GM13976 (cell line): ENCODE measurements around the gene SMIM20.

Experiments
- DNase-seq: peaks from one replicate; pipeline ENCODE4 v3.0.0; 2012; ENCODE audit warnings: low spot score
- in situ Hi-C: fragments of 300-500 bp; cut with MboI; formaldehyde crosslinking; loops from one replicate; pipeline ENCODE4 v1.12.0; 2022; ENCODE audit warnings: low sequenced_read_pairs, mixed read lengths, inconsistent platforms; ENCODE audit not compliant: unreplicated experiment
- TF ChIP-seq, protein P1 (sequence below): IDR thresholded peaks from 2 replicates; pipeline ENCODE4 v1.5.1; 2012; ENCODE audit warnings: borderline replicate concordance, mild to moderate bottlenecking; ENCODE audit not compliant: insufficient read depth; ENCODE audit errors: extremely low read depth, missing control alignments, control extremely low read depth

The SMIM20 gene

DNA sequence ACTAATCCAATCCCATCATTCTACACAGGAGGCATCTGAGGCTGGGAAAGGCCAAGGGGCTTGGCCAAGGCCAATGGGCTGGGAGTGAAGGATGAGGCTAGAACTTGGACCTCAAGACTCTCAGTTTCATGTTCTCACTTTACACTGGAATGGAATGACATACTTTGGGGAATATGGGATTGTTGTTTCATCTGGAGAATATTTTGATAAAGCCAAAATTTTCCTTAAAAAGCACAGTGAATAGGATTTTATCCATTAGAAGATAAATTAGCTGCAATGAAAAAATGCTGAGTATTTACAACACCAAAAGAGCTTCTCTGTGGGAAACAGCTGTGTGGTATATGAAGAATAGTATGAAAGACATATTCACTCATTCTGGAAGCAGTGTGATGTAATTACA, 29.3 kb downstream of the SMIM20 start:
- TF ChIP-seq, protein P1, sequence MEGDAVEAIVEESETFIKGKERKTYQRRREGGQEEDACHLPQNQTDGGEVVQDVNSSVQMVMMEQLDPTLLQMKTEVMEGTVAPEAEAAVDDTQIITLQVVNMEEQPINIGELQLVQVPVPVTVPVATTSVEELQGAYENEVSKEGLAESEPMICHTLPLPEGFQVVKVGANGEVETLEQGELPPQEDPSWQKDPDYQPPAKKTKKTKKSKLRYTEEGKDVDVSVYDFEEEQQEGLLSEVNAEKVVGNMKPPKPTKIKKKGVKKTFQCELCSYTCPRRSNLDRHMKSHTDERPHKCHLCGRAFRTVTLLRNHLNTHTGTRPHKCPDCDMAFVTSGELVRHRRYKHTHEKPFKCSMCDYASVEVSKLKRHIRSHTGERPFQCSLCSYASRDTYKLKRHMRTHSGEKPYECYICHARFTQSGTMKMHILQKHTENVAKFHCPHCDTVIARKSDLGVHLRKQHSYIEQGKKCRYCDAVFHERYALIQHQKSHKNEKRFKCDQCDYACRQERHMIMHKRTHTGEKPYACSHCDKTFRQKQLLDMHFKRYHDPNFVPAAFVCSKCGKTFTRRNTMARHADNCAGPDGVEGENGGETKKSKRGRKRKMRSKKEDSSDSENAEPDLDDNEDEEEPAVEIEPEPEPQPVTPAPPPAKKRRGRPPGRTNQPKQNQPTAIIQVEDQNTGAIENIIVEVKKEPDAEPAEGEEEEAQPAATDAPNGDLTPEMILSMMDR = no peak
- in situ Hi-C loops = no loop called here
- no peak for DNase-seq

DNA sequence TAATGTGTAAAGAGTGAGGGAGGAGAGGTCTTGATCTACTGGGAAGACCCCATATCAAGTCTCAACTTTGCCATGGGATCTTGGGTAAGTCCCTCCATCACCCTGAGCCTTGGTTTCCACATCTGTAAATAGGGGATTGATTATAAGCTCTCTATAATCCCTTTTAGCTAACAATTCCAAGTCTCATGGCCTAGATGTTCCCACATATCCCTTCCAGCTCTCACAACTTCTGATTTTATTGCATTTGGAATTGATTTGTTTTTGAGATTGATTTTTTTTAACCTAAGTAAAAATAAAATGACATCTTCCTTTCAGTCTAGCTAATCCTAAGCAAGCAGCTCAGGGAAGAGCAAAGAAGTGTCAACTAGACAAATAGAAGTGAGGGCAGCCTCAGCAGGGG, 29.8 kb downstream of the SMIM20 start:
- in situ Hi-C loops = no loop called here
- no peak for DNase-seq
- TF ChIP-seq, protein P1 = no peak

DNA sequence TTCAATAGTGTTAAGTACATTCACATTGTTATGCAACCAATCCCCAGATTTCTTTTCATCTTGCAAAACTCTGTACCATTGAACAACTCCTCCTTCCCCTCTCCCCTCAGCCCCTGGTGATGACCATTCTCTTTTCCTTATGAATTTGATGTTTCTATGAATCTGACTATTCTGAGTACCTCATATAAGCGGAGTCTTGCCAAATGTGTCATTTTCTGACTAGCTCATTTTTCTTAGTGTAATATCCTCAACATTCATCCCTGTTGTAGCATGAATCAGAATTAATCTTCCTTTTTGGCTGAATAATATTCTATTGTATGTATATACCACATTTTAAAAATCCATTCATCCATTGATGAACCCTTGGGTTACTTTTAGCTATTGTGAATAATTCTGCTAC, 34.0 kb downstream of the SMIM20 start:
- TF ChIP-seq, protein P1 = no peak
- no peak for DNase-seq

DNA sequence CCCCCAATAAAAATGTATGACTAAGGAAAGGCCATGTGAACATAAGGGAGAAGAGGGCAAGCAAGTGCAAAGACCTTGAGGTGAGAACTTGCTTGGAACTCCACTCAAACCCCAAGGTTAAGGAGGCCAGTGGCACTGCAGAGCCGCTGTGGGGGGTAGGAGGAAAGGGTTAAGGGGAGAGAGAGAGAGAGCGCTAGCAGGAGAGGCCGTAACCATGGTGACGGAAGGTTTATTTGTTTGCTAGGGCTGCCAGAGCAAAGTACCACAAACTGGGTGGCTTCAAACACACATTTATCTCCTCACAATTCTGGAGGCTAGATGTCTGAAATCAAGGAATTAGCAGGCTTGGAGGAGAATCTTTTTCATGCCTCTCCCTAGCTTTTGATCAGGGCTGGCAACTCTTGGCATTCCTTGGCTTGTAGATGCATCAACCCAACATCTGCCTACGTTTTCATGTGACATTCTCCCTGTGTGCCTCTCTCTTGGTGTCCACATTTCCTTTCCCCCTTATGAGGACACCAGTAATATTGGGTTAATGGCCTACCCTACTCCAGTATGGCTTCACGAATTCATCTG, 35.2 kb downstream of the SMIM20 start:
- TF ChIP-seq, protein P1 = no peak
- no peak for DNase-seq
- in situ Hi-C loops = no loop called here

More for the DNA sequence above, 34.0 kb downstream of the SMIM20 start:
- in situ Hi-C loops = no loop called here

DNA sequence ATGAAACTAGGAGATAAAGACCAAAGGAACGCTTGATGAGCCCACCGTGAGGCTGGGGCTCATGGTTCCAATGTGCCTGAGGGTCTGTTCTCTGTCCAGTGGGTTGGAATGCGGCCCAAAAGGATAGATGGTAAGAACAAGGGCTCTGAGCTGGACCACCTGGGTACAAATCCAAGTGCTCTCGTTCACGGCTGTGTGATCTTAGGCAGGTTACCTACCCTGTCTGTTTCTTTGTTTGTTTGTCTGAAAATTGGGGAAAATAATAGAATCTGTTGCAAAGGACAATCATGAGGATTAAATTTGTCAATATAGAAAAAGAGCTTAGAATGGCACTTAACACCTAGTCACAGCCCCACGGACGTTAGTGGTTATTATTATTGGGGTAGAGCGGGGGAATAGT, 36.0 kb downstream of the SMIM20 start:
- TF ChIP-seq, protein P1 = no peak
- in situ Hi-C loops = no loop called here
- DNase-seq = no peak

DNA sequence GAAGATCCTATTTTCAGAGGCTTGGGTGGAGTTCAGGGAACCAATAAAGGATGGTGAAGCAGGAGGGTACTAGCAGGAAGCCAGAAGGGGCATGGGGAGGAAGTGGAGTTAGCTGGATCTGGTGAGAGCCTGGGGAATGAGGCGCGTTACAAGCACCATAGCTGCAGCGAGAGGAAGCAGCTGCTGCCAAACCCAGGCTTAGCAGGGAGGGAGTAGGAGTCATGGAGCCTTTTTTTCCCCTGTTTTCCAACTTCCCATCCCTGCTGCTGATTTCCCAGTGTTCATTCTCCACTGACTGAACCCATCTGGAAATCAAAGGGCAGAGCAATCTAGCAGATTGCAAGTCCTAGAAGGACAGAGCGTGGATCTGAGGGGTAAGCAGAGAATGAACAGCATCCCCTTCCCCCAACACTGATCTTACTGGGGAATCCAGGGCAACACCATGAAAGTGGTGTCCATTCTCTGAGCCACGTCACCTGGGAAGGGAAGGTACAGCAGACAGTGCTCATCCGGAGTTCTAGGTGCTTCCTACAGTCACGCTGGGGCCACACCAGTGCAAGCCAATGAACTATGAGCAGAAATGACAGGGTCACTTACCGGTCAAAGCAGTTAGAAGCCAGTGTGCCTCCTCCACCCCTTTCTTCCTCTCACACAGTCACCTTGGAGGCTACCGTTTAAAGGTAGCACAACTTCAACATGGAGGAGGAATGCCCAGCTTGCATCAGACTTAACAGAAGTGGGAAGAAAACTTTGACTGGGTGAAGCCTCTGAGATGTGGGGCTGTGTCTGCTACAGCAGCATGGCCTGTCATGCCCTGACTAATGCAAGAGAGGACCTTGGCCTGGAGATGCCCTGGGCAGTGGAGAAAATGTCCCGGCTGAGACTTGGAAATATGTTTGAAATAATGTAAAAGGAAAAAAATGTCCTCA, 36.7 kb downstream of the SMIM20 start:
- DNase-seq = no peak
- TF ChIP-seq, protein P1 = no peak
- in situ Hi-C loops = no loop called here
